CD4-positive, alpha-beta T cell treated with Interleukin-12 subunit alpha and Interleukin-12 subunit beta, for 1 hour (primary cell): ENCODE data around the gene SPRR2A.
"Not testable (repeated sequence)": the region's sequence is repeated elsewhere in the genome, so short reads cannot be mapped to it uniquely, and the experiment has no call there.

Experiments
- DNase-seq: peaks from one replicate; pipeline ENCODE4 v3.0.0-alpha.2; 2020

SPRR2A gene

GRCh38 chr1:153057375-153057774 is at the start of gene SPRR2A:
SPRR2A (minus strand) TSS chr1:153057512; CDS start chr1:153056735, 777 bp downstream.
- DNase-seq = no peak

DNA sequence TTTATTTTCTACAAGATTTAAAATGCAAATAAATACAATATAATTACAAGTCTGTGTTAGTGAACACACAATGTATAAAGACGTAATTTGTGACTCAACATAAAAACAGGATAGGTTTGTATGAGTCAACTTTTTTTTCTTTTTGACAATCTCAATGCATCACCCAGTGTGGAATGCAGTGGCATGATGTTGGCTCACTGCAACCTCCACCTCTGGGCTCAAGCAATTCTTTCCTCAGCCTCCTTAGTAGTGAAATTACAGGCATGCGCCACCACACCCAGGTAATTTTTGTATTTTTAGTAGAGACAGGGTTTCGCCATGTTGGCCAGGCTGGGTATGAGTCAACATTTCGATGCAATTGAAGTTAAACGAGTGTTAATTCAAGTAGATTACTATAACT is 42.9 kb upstream of the SPRR2A start:
- no peak for DNase-seq

GRCh38 chr1:153099461-153100045 is 42.2 kb upstream of the SPRR2A start:
- no peak for DNase-seq

- DNase-seq = no peak
Measured at GRCh38 chr1:153095764-153096163, 38.5 kb upstream of the SPRR2A start.

DNA sequence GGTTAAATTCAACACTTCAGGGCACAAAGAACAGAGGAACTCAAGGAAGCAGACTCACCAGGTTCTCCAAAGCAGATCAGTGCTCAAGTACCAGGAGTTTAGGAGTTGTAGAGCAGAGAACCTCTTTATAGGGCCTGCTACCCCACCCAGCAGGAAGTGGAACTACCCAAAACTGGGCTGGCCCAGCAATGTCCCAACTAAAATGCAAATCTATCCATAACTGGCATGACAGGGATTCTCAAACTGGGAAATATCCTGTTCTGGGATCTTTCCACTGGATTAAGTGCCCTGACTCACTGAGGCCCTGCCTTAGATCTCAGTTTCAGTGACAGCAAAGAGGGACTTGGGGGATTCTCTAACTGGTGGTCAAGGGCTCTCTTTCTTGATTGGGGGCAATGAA is 37.1 kb upstream of the SPRR2A start, which contains the start of gene SPRR2E:
SPRR2E (minus strand) TSS at position 101 of the 400 bp plus-strand sequence. CDS start 775 bp downstream, outside the sequence.
- no peak for DNase-seq

- no peak for DNase-seq
Measured at GRCh38 chr1:153087652-153088051, 30.3 kb upstream of the SPRR2A start.

GRCh38 chr1:153081736-153082135 is 24.4 kb upstream of the SPRR2A start:
- DNase-seq = no peak

DNA sequence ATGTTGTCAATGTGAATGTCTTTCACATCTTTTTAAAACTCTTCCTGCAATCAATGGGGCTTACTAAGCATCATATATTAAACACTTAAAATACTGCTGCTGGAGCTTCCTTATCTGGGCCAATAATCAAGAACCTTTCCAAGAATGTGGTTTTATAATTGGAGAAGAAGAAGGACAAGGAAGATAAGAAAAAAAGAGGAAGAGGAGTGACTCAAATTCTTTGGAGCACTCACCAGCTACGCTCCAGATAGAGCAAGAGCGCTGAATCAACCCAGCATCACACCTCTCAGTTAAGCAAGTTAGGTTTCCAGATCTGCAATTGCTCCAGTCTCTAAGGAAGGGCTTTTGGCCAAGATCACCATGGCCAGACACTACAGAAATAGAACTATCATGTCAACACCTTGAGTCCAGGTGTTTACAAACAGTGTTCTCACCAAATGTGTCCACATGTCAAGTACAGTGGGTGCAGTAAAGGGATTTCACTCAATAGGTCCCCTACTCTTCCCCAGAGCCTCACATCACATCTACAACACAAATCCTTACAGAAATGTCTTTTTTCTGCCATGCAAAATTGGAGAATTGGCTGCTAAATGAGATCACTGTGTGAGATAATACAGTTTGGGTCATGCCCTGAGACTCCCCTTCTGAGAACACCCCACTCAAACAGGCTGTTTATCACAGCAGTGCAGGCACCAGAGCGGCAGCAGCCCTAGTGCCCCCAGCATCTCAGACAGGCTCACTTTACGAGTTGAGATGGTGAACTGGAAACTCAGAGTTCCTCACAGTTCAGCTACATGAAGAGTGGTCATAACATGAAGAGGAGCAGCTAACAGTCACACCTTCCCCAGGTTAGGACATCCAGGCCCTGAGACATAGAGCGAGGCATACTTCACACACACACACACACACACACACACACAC is 15.8 kb upstream of the SPRR2A start:
- DNase-seq = no peak

DNA sequence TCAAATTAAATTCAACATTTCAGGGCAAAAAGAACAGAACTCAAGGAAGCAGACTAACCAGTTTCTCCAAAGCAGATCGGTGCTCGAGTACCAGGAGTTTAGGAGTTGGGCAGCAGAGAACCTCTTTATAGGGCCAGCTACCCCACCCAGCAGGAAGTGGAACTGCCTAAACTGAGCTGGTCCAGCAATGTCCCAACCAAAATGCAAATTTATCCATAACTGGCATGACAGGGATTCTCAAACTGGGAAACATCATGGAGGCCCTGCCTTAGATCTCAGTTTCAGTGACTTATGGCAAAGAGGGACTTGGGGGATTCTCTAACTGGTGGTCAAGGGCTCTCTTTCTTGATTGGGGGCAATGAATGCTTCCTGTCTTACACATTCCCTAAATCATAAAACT is 14.2 kb upstream of the SPRR2A start, which contains the start of gene SPRR2B:
SPRR2B (minus strand) TSS at position 101 of the 400 bp plus-strand sequence. CDS start 772 bp downstream, outside the sequence.
- no peak for DNase-seq

DNA sequence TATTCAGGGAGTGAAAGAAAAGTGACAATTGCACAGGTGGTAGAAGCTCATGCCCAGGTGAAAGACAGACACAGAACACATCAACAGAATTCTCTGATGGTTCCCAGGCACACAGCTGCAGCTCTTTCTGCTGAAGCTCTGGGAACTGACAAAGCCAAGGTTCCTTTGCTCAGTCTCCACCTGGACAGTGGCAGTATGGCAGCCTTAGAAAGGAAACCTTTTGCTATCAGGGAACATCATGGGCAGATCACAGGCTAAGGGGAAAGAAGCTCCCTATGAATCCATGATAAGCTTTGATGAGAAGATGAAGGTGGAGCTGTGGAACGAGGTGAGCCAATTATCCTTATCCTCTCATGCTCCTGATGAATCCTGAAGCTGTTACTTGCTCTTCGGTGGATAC is 12.9 kb upstream of the SPRR2A start:
- no peak for DNase-seq

GRCh38 chr1:153058826-153059784 is 1.8 kb upstream of the SPRR2A start:
- no peak for DNase-seq

GRCh38 chr1:153058154-153058553 is 842 bp upstream of the SPRR2A start:
- no peak for DNase-seq

DNA sequence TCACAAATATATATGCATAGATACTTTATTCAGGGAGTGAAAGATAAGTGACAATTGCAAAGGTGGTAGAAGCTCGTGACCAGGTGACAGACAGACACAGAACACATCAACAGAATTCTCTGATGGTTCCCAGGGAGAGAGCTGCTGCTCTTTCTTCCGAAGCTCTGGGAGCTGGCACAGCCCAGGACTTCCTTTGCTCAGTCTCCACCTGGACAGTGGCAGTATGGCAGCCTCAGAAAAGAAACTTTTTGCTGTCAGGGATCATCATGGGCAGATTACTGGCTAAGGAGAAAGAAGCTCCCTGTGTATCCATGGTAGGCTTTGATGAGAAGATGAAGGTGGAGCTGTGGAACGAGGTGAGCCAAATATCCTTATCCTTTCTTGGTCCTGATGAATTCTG is 1.2 kb downstream of the SPRR2A start:
- not testable (repeated sequence) for DNase-seq

DNA sequence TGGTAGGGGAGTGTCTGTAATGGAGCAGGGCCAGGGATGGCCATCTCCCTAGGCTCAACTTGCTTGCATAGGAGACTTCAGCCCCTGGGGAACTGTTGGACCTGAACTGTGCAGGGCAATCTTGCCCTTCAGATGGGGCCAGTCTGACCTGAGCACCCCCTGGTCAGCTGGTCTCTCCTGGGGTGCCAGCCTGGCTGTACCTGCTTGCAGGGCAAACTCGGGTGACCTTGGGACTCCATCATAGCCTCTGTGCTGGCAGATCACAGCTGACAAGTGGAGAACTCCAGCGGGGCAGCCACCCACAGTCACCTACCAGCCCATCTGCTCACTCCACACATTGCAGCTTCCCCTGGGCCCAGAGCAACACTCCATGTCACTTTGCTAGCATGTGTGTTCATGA is 8.1 kb downstream of the SPRR2A start:
- DNase-seq = no peak

GRCh38 chr1:153040950-153041631 is 16.2 kb downstream of the SPRR2A start, which contains the start of gene SPRR2D:
SPRR2D (minus strand) TSS chr1:153041120; CDS start chr1:153040346, 774 bp downstream.
- DNase-seq = no peak

DNA sequence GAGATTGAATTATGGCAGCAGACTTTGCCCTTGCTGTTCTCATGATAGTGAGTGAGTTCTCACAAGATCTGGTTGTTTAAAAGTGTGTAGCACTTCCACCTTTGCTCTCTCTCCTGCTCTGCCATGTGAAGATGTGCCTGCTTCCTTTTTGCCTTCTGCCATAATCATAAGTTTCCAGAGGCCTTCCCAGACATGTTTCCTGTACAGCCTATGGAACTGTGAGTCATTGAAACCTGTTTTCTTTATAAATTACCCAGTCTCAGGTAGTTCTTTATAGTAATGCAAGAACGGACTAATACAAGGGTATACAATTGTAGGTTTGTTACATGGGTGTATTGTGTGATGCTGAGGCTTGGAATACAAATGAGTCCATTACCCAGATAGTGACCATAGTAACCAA is 22.1 kb downstream of the SPRR2A start:
- DNase-seq = no peak

DNA sequence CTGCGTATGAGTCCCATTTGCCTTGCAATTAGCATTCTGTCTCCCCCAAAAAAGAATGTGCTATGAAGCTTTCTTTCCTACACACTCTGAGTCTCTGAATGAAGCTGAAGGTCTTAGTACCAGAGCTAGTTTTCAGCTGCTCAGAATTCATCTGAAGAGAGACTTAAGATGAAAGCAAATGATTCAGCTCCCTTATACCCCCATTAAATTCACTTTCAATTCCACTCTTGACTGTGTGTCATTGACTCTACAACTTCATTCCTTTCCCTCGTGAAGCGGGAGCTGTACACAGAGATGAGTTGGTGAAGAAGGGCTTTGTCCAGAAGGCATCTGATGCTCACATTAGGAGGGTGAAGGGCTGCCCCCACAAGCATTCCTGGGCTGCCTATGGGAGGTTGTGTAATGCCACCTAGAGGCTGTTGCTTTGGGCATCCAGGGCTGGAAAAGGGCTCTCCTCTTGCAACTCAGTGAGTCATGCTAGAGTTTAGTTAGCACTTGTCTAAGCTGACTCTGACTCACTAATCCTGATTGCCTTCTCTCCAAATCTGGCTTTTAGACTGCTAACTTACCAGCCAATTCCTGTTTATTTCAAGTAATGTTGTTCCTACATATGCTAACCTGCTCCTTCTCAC is 24.5 kb downstream of the SPRR2A start:
- DNase-seq = no peak

GRCh38 chr1:153032073-153032472 is 25.2 kb downstream of the SPRR2A start:
- DNase-seq = no peak

DNA sequence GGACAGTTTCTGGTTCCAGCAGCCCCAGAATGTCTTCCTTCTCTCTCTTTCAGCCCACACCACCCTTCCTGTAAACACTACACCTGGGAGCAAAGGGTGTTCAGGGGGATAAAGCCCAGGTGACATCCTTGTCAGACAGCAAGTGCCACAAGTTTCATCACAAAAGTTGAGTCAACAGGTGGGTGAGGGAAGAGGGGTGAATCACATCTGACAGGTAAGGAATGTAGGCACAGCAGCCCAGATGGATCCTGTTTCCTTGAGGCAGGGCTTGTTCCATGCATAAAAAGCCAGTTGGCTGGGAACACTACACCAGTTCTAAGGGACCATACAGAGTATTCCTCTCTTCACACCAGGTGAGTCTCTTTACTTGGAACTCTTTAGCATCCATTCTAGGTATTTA is 26.4 kb downstream of the SPRR2A start, which contains the start of gene SPRR1B:
SPRR1B (plus strand) TSS at position 309 of the 400 bp plus-strand sequence. CDS start 1,143 bp downstream, outside the sequence.
- DNase-seq = no peak

DNA sequence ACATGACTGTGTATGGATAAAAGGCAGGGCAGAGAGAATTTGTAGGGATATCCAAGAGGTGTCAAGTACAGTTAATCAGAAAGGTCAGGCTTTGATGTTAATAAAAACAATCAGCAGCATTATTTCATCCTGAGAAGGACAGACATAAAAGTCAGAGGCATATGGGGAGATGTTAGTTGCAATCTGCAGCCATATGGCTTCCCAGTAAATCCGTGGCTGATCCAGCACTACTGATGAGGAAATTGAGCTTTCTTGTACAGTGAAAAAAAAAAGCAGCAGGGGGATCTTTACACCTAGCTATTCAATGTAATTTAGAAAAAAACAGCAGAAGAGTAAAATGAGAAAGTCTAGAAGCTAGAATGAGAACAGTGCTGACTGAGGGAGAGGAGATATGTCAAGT is 28.5 kb downstream of the SPRR2A start:
- no peak for DNase-seq

DNA sequence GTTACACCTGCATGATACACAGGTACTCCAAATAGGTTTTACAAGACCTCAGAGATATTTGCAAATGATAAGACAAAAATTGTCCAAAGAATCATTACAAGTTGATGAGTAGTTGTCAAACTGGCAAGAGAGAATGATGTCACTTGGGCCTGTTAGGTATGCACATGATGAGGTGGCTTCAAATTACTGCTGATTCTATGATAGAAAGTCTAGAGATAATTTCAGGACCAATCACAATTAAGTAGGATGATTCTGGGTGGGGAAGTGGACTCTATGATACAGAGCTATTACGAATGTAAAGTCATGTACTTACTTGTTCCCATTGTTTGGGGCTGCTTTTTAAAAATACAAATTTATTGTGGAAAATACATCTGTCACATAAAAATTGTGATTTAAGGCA is 31.5 kb downstream of the SPRR2A start:
- no peak for DNase-seq
